Hepatocyte (in vitro differentiated cells): Measurements from ENCODE around the gene ACSM3. TPM values are rescaled to one million over a fixed set of nuclear protein-coding genes. Genes with fewer than 3 reads are reported as not detected.

ENCODE experiments used
- DNase-seq: peaks from one replicate; pipeline ENCODE4 v3.0.0-alpha.2; 2016; ENCODE audit warnings: low spot score
- H2AFZ ChIP-seq: fragments of 200-600 bp; sonication (generic); 2 replicates; pipeline ENCODE4 v1.6.0; 2016; ENCODE audit warnings: antibody characterized with exemption, mild to moderate bottlenecking
- H3K27ac ChIP-seq: fragments of 200-600 bp; sonication (generic); 2 replicates; pipeline ENCODE4 v1.5.1; 2016; ENCODE audit warnings: mild to moderate bottlenecking
- H3K27me3 ChIP-seq: fragments of 200-600 bp; sonication (generic); 2 replicates; pipeline ENCODE4 v1.6.1; 2016
- H3K36me3 ChIP-seq: fragments of 200-600 bp; sonication (generic); replicated peaks from 2 replicates; pipeline ENCODE4 v1.5.1; 2016; ENCODE audit warnings: low read depth; ENCODE audit not compliant: insufficient read depth
- H3K4me1 ChIP-seq: fragments of 200-600 bp; sonication (generic); 2 replicates; pipeline ENCODE4 v1.5.1; 2016; ENCODE audit warnings: mild to moderate bottlenecking, moderate library complexity; ENCODE audit not compliant: insufficient read depth
- H3K4me2 ChIP-seq: fragments of 200-600 bp; sonication (generic); 2 replicates; pipeline ENCODE4 v1.6.0; 2016
- H3K4me3 ChIP-seq: fragments of 200-600 bp; sonication (generic); 2 replicates; pipeline ENCODE4 v1.5.1; 2016; ENCODE audit warnings: mild to moderate bottlenecking
- H3K79me2 ChIP-seq: fragments of 200-600 bp; sonication (generic); 2 replicates; pipeline ENCODE4 v1.6.0; 2017; ENCODE audit warnings: mild to moderate bottlenecking
- H3K9me2 ChIP-seq: fragments of 200-600 bp; sonication (generic); replicated peaks from 2 replicates; pipeline ENCODE4 v1.6.0; 2017; ENCODE audit warnings: mild to moderate bottlenecking; ENCODE audit not compliant: insufficient read depth
- H3K9me3 ChIP-seq: fragments of 200-600 bp; sonication (generic); 2 replicates; pipeline ENCODE4 v1.5.1; 2016; ENCODE audit warnings: low read depth, mild to moderate bottlenecking
- H4K20me1 ChIP-seq: fragments of 200-600 bp; sonication (generic); 2 replicates; pipeline ENCODE4 v1.6.0; 2016; ENCODE audit warnings: mild to moderate bottlenecking; ENCODE audit not compliant: insufficient read depth, poor library complexity, severe bottlenecking
- CTCF ChIP-seq: fragments of 200-600 bp; sonication (generic); IDR thresholded peaks from 2 replicates; pipeline ENCODE4 v1.5.1; 2016; ENCODE audit warnings: antibody characterized with exemption, mild to moderate bottlenecking; ENCODE audit not compliant: poor library complexity
- EZH2 ChIP-seq: fragments of 200-600 bp; sonication (generic); IDR thresholded peaks from 2 replicates; pipeline ENCODE4 v1.6.1; 2016; ENCODE audit warnings: antibody characterized with exemption, mild to moderate bottlenecking, borderline replicate concordance
- EZH2phosphoT487 ChIP-seq: fragments of 200-600 bp; sonication (generic); IDR thresholded peaks from one replicate; pipeline ENCODE4 v1.6.1; 2018; ENCODE audit warnings: antibody characterized with exemption, mild to moderate bottlenecking, low read depth, moderate library complexity; ENCODE audit not compliant: unreplicated experiment, severe bottlenecking
- WGBS: methylation state at CpG from one replicate; pipeline ENCODE4 v1.1.6; 2016; ENCODE audit warnings: low lambda C conversion rate; ENCODE audit errors: missing lambda C conversion rate; 5-methylcytosine and 5-hydroxymethylcytosine counted together
- polyA plus RNA-seq: library from polyadenylated mRNA; unstranded; fragments of >200 nt; fragmentation: Nextera tagmentation; extraction: Ambion mirVana; gene quantifications from 2 replicates; pipeline ENCODE4 v1.2.1, GENCODE V29; 2016
- total RNA-seq: library from RNA; depleted of rRNA; stranded (reverse); fragments of >200 nt; gene quantifications from 2 replicates; pipeline ENCODE4 v1.2.3, GENCODE V29; 2014

Gene ACSM3
- total and polyA plus RNA-seq, 2 experiments from 2014 or later, result 14.5 to 26.5 TPM

- DNase-seq, result no peak
- Histone ChIP-seq H3K4me3 (no peak overlapping the region), H3K9me2 (no peaks in the 10 kb centered on the region), H3K27me3 (no peaks in the 10 kb centered on the region), H2AFZ (no peak overlapping the region), H3K9me3 (peaks cover 6% of the 10 kb centered on the region), H3K36me3 (no peaks in the 10 kb centered on the region), H4K20me1 (no peaks in the 10 kb centered on the region), H3K4me2 (no peak overlapping the region), H3K79me2 (no peaks in the 10 kb centered on the region), H3K27ac (no peak overlapping the region), H3K4me1 (peaks cover 13% of the 10 kb centered on the region)
- TF ChIP-seq CTCF (no peak), EZH2 (no peak), EZH2phosphoT487 (no peak)
- WGBS, result 98% methylated on average over 2 of the region's 2 CpGs
Observed at GRCh38 chr16:20765732-20766131, 1.9 kb downstream of the ACSM3 start.

- no peaks in the 10 kb centered on the region for H4K20me1 ChIP-seq
- no peak overlapping the region for H3K4me3 ChIP-seq
- no peaks in the 10 kb centered on the region for H3K27me3 ChIP-seq
- H3K9me2 ChIP-seq, result no peaks in the 10 kb centered on the region
- no peak overlapping the region for H3K27ac ChIP-seq
- no peak overlapping the region for H3K4me2 ChIP-seq
- peaks cover 13% of the 10 kb centered on the region for H3K4me1 ChIP-seq
- no peak for TF ChIP-seq EZH2phosphoT487
- no peak for DNase-seq
- no peak overlapping the region for H2AFZ ChIP-seq
- H3K9me3 ChIP-seq, result peaks cover 6% of the 10 kb centered on the region
- 96% methylated on average over 5 of the region's 5 CpGs for WGBS
- no peaks in the 10 kb centered on the region for H3K36me3 ChIP-seq
- H3K79me2 ChIP-seq, result no peaks in the 10 kb centered on the region
Observed at GRCh38 chr16:20766294-20766693, 2.5 kb downstream of the ACSM3 start.

DNA sequence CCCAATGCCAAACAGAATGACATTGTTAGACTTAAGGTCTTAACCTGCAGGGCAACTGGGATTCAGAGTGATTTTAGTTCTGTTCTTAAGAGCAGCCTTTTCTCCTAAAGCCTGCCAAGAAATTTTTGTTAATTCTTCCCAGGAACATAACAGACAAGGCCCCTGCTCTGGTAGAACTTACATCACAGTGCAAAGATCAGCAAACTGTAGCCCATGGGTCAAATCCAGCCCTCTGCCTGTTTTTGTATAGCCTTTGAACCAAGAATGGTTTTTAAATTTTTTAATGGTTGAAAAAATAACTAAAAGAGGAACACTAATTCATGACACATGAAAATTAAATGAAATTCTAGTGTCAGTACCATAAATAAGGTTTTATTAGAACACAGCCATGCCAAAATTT lies 3.8 kb downstream of the ACSM3 start:
- no peaks in the 10 kb centered on the region for H3K9me2 ChIP-seq
- no peak overlapping the region for H3K4me3 ChIP-seq
- peaks cover 2% of the 10 kb centered on the region for H3K9me3 ChIP-seq
- peaks cover 13% of the 10 kb centered on the region for H3K4me1 ChIP-seq
- H4K20me1 ChIP-seq, result no peaks in the 10 kb centered on the region
- no peaks in the 10 kb centered on the region for H3K36me3 ChIP-seq
- no peak overlapping the region for H3K27ac ChIP-seq
- DNase-seq, result no peak
- no peak overlapping the region for H2AFZ ChIP-seq
- H3K79me2 ChIP-seq, result no peaks in the 10 kb centered on the region
- no peak for TF ChIP-seq CTCF
- no peak for TF ChIP-seq EZH2phosphoT487
- TF ChIP-seq EZH2, result no peak
- H3K4me2 ChIP-seq, result no peak overlapping the region
- no peaks in the 10 kb centered on the region for H3K27me3 ChIP-seq

- Histone ChIP-seq H3K9me2 (no peaks in the 10 kb centered on the region), H3K79me2 (no peaks in the 10 kb centered on the region), H4K20me1 (no peaks in the 10 kb centered on the region), H3K9me3 (no peaks in the 10 kb centered on the region), H3K4me3 (no peak overlapping the region), H2AFZ (no peak overlapping the region), H3K27ac (no peak overlapping the region), H3K4me2 (no peak overlapping the region), H3K36me3 (no peaks in the 10 kb centered on the region), H3K4me1 (peaks cover 9% of the 10 kb centered on the region), H3K27me3 (no peaks in the 10 kb centered on the region)
- 100% methylated on average over 1 of the region's 1 CpG for WGBS
- no peak for DNase-seq
- TF ChIP-seq CTCF (no peak), EZH2phosphoT487 (no peak), EZH2 (no peak)
Observed at GRCh38 chr16:20768121-20768520, 4.3 kb downstream of the ACSM3 start.
